ENCODE data around the gene TMEM238L.

Gene TMEM238L

DNA sequence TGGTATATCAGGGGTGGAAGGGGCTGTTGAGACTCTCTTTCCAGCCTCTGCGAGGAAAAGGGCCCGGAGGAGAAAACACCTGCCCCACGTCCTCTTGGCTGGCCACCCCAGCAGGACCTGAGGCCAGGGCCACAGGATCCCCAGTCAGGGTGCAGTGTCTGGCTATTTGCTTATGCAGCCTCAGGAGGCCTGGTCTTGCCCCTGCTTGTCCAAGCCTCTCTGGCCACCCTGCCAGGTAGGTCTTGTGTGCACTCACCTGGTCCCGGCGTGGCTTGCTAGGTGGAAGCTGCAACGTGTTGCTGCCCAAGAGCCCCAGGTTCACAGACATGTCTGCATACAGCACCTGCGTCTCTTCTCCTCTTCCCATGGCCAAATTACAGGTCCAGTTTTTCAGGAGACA lies 549 bp downstream of the TMEM238L start:
- DNase-seq = no peak

DNA sequence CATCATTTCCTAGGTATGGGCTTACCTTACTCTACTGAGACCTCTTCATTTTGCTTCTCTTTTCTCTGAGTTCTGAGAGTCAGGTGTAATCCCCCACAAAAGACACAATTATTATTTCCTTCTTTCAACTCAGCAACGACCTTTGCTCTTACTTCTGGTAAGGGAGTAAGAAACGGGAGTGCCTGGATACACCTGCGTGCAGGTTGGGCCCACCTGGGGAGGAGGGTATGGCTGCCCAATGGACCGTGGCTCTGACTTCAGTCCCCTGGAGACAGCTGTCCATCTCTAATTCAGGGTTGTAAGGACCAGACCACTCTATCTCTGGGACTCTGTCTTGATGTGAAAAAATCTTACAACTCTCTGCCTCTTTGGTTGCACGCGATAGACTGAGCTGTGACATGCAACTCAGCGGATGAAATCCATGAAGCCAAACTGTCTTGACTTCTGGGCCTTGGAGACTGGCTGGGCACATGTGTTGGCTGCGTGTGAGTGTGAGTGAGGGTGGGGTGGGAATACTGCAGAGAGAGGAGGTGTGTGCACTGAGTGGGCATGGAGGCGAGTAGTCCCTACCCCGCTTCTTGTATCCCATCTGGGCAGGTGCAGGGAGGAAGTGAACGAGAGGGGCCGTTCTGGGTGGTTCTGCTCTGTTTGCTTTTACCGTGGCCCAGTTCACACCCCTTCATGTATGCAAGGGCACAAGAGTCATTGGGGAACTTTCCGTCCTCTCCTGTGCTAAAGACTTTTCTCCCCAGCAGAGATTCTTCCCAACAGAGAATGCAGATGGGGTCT lies 1.2 kb downstream of the TMEM238L start:
- no peak for DNase-seq

GRCh38 chr17:10799407-10799806 lies 4.5 kb downstream of the TMEM238L start:
- no peak for DNase-seq

GRCh38 chr17:10798910-10799309 lies 5.0 kb downstream of the TMEM238L start:
- DNase-seq = no peak

GRCh38 chr17:10798332-10798749 lies 5.6 kb downstream of the TMEM238L start:
- DNase-seq = no peak

GRCh38 chr17:10797476-10798328 lies 6.2 kb downstream of the TMEM238L start:
- no peak for DNase-seq

GRCh38 chr17:10793816-10794215 lies 10.1 kb downstream of the TMEM238L start:
- no peak for DNase-seq

DNA sequence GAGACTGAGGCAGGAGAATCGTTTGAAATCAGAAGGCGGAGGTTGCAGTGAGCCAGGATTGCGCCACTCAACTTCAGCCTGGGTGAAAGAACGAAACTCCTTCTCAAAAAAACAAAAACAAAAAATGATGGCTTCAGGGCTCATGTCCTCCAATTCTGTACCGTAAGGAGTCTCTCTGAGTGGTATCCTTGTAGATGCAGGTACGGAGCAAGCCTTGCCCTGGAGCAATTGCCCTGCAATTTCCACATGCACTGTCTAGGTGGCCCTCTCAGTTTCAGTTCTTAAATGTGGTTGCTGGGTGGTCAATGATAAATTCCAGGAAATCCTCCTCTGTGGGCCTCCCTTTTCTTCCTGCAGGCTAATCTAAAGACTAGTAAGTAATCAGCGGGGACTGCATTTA lies 10.6 kb downstream of the TMEM238L start:
- DNase-seq = no peak

- no peak for DNase-seq
Measured at GRCh38 chr17:10792151-10792550, 11.7 kb downstream of the TMEM238L start.

- no peak for DNase-seq
Measured at GRCh38 chr17:10790491-10791401, 13.2 kb downstream of the TMEM238L start.

DNA sequence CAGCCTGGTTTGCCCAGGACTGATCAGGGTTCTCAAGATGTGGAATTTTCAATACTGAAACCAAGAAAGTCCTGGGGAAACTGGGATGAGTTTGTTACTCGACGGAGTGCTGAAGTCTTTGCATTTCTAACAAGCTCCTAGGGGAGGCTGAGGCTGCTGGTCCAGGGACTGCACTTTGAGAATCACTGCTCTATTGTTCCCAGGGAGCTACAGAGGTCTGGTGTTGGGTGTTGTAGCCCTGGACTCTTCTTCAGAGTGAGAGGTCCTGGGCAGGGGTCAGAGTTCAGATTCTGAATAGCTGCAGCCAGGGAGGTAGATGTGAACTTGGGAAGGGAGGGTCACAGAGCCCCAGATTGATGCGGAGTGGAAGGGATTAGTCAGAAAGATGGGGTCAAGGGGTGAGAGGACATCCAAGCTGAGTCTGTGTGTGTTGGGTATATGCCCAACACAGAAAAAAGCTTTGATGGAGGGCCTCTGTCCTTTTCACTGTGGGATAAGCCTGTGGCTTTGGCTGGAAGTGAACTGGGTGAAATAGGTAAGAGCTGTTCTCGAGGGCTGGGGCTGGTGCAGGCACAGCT lies 14.1 kb downstream of the TMEM238L start:
- DNase-seq = no peak

DNA sequence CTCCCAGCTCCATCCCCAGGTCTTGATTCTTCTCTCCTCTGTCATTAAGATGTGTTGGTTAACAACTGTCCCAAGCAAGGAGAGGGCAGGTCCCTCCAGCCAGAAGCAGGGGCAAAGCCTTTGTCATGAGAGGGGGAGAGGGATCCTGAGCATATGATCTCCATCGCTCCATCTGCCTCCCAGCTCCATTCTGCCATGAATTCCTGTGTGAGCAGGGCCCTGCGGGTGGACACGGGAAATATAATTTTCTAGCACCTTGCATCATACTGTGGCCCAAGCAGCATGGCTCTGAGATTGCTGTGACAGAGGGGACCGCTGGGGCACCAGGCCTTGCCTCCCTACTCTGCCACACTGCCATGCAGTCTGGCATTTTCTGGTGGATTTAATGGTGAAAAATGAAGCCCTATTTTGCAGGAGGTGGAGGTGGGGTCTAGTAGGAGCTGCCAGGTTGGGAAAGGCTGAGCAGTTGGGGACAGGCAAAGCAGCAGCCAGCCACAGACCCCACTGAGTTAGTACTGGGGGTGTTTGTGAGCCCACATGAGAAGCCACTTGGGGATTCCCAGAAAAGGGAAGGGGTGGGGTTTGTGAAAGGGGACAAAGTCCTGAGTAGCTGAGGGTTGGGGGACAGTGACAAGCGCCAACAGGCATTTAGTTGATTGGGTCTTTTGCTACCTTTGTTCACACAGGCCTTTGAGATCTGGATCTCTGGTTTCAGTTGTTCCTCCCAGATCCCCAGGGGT lies 16.4 kb downstream of the TMEM238L start:
- no peak for DNase-seq

GRCh38 chr17:10785295-10785694 lies 18.6 kb downstream of the TMEM238L start:
- DNase-seq = no peak

GRCh38 chr17:10779609-10780008 lies 24.3 kb downstream of the TMEM238L start:
- no peak for DNase-seq

DNA sequence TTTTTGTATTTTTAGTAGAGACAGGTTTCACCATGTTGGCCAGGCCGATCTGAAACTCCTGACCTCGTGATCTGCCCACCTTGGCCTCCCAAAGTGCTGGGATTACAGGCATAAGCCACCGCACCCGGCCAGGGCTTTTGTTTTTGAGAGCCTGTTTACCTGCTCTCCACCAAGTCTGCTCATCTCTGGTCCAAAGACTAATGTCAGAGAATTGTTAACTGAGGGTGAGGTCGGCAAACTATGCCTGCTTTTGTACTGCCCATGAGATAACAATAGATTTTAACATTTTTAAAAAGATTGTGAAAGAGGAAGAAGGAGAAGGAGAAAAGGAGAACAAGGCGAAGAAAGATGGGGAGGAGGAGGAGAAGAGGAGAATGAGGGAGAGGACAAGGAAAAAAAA lies 26.0 kb downstream of the TMEM238L start:
- DNase-seq = no peak

GRCh38 chr17:10777131-10777807 lies 26.6 kb downstream of the TMEM238L start:
- DNase-seq = no peak

DNA sequence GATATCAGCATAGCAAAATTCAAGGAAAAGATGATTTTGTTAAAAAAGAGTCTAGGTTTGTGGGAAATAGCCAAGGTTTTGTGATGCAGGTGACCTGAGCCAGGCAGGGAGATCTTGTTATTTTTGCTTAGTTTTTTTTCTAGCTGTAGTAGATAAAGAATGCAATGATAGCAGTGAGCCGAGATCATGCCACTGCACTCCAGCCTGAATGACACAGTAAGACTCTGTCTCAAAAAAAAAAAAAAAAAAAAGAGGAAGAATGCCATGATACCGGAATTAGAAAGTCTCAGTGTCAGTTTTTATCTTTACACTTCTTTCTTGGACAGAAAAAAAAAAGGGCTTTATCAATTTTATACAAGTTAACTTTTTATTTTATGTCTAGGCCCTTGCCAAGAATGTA lies 27.5 kb downstream of the TMEM238L start:
- no peak for DNase-seq

- DNase-seq = no peak
Measured at GRCh38 chr17:10775740-10776356, 28.1 kb downstream of the TMEM238L start.

DNA sequence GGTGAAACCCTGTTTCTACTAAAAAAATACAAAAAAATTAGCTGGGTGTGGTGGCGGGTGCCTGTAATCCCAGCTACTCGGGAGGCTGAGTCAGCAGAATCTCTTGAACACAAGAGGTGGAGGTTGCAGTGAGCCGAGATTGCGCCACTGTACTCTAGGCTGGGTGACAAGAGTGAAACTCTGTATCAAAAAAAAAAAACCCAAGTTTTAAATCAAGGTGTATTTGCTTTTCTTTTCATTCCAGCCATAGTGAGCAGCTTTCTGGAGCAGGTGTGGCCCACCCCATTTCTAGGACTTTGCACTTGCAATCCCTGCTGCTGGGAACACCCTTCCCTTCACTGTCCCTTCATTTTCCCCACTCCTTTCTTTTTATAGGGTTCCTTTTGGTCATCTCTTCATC lies 28.8 kb downstream of the TMEM238L start:
- DNase-seq = no peak

GRCh38 chr17:10773391-10773790 lies 30.5 kb downstream of the TMEM238L start:
- DNase-seq = no peak

All from NCI-H524 treated with DMSO at 0.1 percent for 48 hours (cell line).